ENCODE measurements around the gene NAA60.

The NAA60 gene

GRCh38 chr16:3460585-3460984 is 17.1 kb downstream of the NAA60 start:
- no peaks in the 10 kb centered on the region for H3K27me3 ChIP-seq (replicated peaks; ENCODE audit: control insufficient read depth, insufficient read depth, low read length, poor library complexity, severe bottlenecking)
- DNase-seq, result no peak
- H3K4me3 ChIP-seq (ENCODE audit: insufficient read depth, low read depth, low read length, poor library complexity, severe bottlenecking), result no peak overlapping the region
- peaks cover 30% of the 10 kb centered on the region for H3K4me1 ChIP-seq (ENCODE audit: control insufficient read depth, insufficient read depth, low read length, poor library complexity, severe bottlenecking)
- no peak overlapping the region for H3K27ac ChIP-seq (ENCODE audit: insufficient read depth, low read length, poor library complexity, severe bottlenecking)
- H3K9me3 ChIP-seq (ENCODE audit: control insufficient read depth, low read length), result no peaks in the 10 kb centered on the region
- H3K36me3 ChIP-seq (ENCODE audit: control insufficient read depth, insufficient read depth, low read length), result no peaks in the 10 kb centered on the region

- no peak for DNase-seq
- Histone ChIP-seq H3K4me3 (ENCODE audit: insufficient read depth, low read depth, low read length, poor library complexity, severe bottlenecking) (no peak overlapping the region), H3K4me1 (ENCODE audit: control insufficient read depth, insufficient read depth, low read length, poor library complexity, severe bottlenecking) (peaks cover 30% of the 10 kb centered on the region), H3K27ac (ENCODE audit: insufficient read depth, low read length, poor library complexity, severe bottlenecking) (no peak overlapping the region), H3K27me3 (replicated peaks; ENCODE audit: control insufficient read depth, insufficient read depth, low read length, poor library complexity, severe bottlenecking) (no peaks in the 10 kb centered on the region), H3K36me3 (ENCODE audit: control insufficient read depth, insufficient read depth, low read length) (peaks cover 3% of the 10 kb centered on the region), H3K9me3 (ENCODE audit: control insufficient read depth, low read length) (no peaks in the 10 kb centered on the region)
These were observed 17.7 kb downstream of the NAA60 start for GRCh38 chr16:3461151-3461550.

DNA sequence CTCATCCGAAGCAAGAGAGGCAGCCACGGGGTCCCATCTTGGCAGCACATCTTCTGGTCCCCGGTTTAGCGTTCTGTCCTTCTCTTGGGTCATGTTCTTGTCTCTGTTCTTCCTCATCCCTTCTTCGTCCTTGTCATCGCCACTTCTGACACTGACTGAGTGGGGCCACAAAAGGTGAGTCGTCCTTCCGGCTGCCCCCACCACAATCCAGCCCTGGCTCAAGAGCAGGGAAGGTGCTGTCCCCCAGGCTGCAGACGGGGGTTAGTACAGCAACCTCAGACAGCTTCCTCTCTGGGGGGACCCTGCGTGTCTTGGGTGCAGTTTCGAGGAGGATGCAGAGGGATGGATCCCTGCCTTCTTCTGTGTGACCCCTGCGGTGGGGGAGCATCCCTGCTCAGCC is 21.8 kb downstream of the NAA60 start:
- no peak for DNase-seq
- Histone ChIP-seq H3K27me3 (replicated peaks; ENCODE audit: control insufficient read depth, insufficient read depth, low read length, poor library complexity, severe bottlenecking) (no peaks in the 10 kb centered on the region), H3K9me3 (ENCODE audit: control insufficient read depth, low read length) (no peaks in the 10 kb centered on the region), H3K4me1 (ENCODE audit: control insufficient read depth, insufficient read depth, low read length, poor library complexity, severe bottlenecking) (peaks cover 14% of the 10 kb centered on the region), H3K36me3 (ENCODE audit: control insufficient read depth, insufficient read depth, low read length) (peaks cover 4% of the 10 kb centered on the region), H3K27ac (ENCODE audit: insufficient read depth, low read length, poor library complexity, severe bottlenecking) (no peak overlapping the region), H3K4me3 (ENCODE audit: insufficient read depth, low read depth, low read length, poor library complexity, severe bottlenecking) (no peak overlapping the region)

- no peak for DNase-seq
- H3K4me3 ChIP-seq (ENCODE audit: insufficient read depth, low read depth, low read length, poor library complexity, severe bottlenecking), result no peak overlapping the region
- no peak overlapping the region for H3K27ac ChIP-seq (ENCODE audit: insufficient read depth, low read length, poor library complexity, severe bottlenecking)
- peaks cover 11% of the 10 kb centered on the region for H3K4me1 ChIP-seq (ENCODE audit: control insufficient read depth, insufficient read depth, low read length, poor library complexity, severe bottlenecking)
- no peaks in the 10 kb centered on the region for H3K9me3 ChIP-seq (ENCODE audit: control insufficient read depth, low read length)
- H3K27me3 ChIP-seq (replicated peaks; ENCODE audit: control insufficient read depth, insufficient read depth, low read length, poor library complexity, severe bottlenecking), result no peaks in the 10 kb centered on the region
- peaks cover 4% of the 10 kb centered on the region for H3K36me3 ChIP-seq (ENCODE audit: control insufficient read depth, insufficient read depth, low read length)
These were observed 22.6 kb downstream of the NAA60 start for GRCh38 chr16:3465911-3466584.

GRCh38 chr16:3467182-3467581 is 23.7 kb downstream of the NAA60 start:
- H3K36me3 ChIP-seq (ENCODE audit: control insufficient read depth, insufficient read depth, low read length), result peaks cover 4% of the 10 kb centered on the region
- no peaks in the 10 kb centered on the region for H3K27me3 ChIP-seq (replicated peaks; ENCODE audit: control insufficient read depth, insufficient read depth, low read length, poor library complexity, severe bottlenecking)
- H3K4me1 ChIP-seq (ENCODE audit: control insufficient read depth, insufficient read depth, low read length, poor library complexity, severe bottlenecking), result peaks cover 5% of the 10 kb centered on the region
- no peak overlapping the region for H3K4me3 ChIP-seq (ENCODE audit: insufficient read depth, low read depth, low read length, poor library complexity, severe bottlenecking)
- no peak overlapping the region for H3K27ac ChIP-seq (ENCODE audit: insufficient read depth, low read length, poor library complexity, severe bottlenecking)
- DNase-seq, result no peak
- H3K9me3 ChIP-seq (ENCODE audit: control insufficient read depth, low read length), result no peaks in the 10 kb centered on the region

- Histone ChIP-seq H3K27me3 (replicated peaks; ENCODE audit: control insufficient read depth, insufficient read depth, low read length, poor library complexity, severe bottlenecking) (no peaks in the 10 kb centered on the region), H3K9me3 (ENCODE audit: control insufficient read depth, low read length) (no peaks in the 10 kb centered on the region), H3K4me3 (ENCODE audit: insufficient read depth, low read depth, low read length, poor library complexity, severe bottlenecking) (no peak overlapping the region), H3K4me1 (ENCODE audit: control insufficient read depth, insufficient read depth, low read length, poor library complexity, severe bottlenecking) (peaks cover 5% of the 10 kb centered on the region), H3K36me3 (ENCODE audit: control insufficient read depth, insufficient read depth, low read length) (peaks cover 4% of the 10 kb centered on the region), H3K27ac (ENCODE audit: insufficient read depth, low read length, poor library complexity, severe bottlenecking) (no peak overlapping the region)
- no peak for DNase-seq
These were observed 24.4 kb downstream of the NAA60 start for GRCh38 chr16:3467921-3468320.

DNA sequence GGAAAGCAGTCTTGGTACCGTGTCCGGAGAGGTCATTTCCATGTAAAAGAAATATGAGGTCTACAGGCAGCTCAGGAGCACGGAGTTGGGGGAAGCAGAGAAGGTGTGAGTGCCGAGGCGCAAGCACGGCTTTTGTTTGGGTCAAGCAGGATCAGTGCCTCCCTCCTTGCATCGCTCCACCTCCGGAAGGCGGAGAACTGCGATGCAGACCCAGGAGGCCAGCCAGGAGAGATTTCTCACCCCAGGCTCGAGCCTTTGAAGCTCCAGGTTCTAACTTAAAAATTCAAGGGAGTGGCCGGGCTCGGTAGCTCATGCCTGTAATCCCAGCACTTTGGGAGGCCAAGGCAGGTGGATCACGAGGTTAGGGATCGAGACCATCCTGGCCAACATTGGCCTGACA is 25.0 kb downstream of the NAA60 start:
- no peaks in the 10 kb centered on the region for H3K9me3 ChIP-seq (ENCODE audit: control insufficient read depth, low read length)
- no peak overlapping the region for H3K27ac ChIP-seq (ENCODE audit: insufficient read depth, low read length, poor library complexity, severe bottlenecking)
- no peak for DNase-seq
- H3K36me3 ChIP-seq (ENCODE audit: control insufficient read depth, insufficient read depth, low read length), result peaks cover 4% of the 10 kb centered on the region
- H3K4me1 ChIP-seq (ENCODE audit: control insufficient read depth, insufficient read depth, low read length, poor library complexity, severe bottlenecking), result peaks cover 5% of the 10 kb centered on the region
- no peak overlapping the region for H3K4me3 ChIP-seq (ENCODE audit: insufficient read depth, low read depth, low read length, poor library complexity, severe bottlenecking)
- H3K27me3 ChIP-seq (replicated peaks; ENCODE audit: control insufficient read depth, insufficient read depth, low read length, poor library complexity, severe bottlenecking), result no peaks in the 10 kb centered on the region

GRCh38 chr16:3469736-3470135 is 26.3 kb downstream of the NAA60 start:
- H3K4me3 ChIP-seq (ENCODE audit: insufficient read depth, low read depth, low read length, poor library complexity, severe bottlenecking), result no peak overlapping the region
- no peak overlapping the region for H3K27ac ChIP-seq (ENCODE audit: insufficient read depth, low read length, poor library complexity, severe bottlenecking)
- H3K4me1 ChIP-seq (ENCODE audit: control insufficient read depth, insufficient read depth, low read length, poor library complexity, severe bottlenecking), result peaks cover 5% of the 10 kb centered on the region
- H3K27me3 ChIP-seq (replicated peaks; ENCODE audit: control insufficient read depth, insufficient read depth, low read length, poor library complexity, severe bottlenecking), result no peaks in the 10 kb centered on the region
- H3K9me3 ChIP-seq (ENCODE audit: control insufficient read depth, low read length), result no peaks in the 10 kb centered on the region
- H3K36me3 ChIP-seq (ENCODE audit: control insufficient read depth, insufficient read depth, low read length), result peaks cover 4% of the 10 kb centered on the region
- no peak for DNase-seq

DNA sequence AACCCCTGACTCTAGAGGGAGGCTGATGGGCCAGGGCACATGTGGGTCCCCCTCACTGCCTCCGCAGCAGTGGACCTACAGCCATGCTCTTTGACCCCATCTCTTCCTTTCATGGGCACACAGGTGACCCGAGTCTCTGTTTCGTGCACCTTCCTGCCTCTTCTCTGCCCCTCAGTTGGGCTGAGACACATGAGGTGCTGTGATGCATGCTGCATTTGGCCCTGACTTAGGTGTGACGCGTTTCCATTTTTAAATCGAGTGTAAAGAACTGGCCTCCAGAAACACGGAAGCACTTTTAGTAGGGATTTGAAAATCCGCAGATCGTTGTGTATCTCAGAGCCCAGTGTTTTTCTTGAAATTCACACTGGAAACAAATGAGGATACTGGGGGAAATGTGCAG is 27.2 kb downstream of the NAA60 start:
- peaks cover 4% of the 10 kb centered on the region for H3K36me3 ChIP-seq (ENCODE audit: control insufficient read depth, insufficient read depth, low read length)
- no peak overlapping the region for H3K4me3 ChIP-seq (ENCODE audit: insufficient read depth, low read depth, low read length, poor library complexity, severe bottlenecking)

DNA sequence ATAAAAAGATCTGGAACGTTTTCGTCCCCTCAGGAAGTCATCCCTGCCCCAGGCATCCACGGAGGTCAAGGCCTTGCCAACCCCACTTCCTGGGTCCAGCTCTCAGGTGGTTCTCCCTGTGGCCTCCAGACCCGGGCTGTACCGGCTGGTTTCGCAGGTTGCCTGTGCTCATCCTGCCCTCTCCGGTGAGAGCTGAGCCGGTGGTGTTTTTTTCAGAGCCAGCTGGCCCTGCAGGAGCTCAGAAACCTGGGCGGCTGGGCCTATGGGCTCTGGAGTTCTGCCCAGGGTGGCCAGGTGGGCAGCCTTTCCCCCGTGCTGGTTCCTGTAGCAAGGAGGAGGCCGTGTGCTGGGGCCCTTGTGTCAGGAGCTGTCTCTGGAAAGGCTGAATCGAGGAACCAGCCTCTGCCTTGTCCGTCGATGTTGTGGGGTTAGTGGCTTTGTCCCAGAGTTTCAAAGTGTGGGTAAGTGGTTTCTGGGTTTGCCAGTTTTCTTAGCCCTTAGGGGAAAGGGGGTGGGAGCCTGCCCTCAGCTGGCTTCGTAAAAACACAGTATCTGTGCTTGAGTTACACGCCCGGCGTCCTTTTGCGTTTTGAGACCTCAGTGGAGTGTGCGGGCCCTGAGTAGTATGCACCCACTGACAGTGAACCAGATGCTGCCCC is 28.2 kb downstream of the NAA60 start:
- H3K4me3 ChIP-seq (ENCODE audit: insufficient read depth, low read depth, low read length, poor library complexity, severe bottlenecking), result no peak overlapping the region
- H3K9me3 ChIP-seq (ENCODE audit: control insufficient read depth, low read length), result no peaks in the 10 kb centered on the region
- no peak for DNase-seq
- H3K4me1 ChIP-seq (ENCODE audit: control insufficient read depth, insufficient read depth, low read length, poor library complexity, severe bottlenecking), result peaks cover 5% of the 10 kb centered on the region
- H3K27me3 ChIP-seq (replicated peaks; ENCODE audit: control insufficient read depth, insufficient read depth, low read length, poor library complexity, severe bottlenecking), result no peaks in the 10 kb centered on the region
- H3K36me3 ChIP-seq (ENCODE audit: control insufficient read depth, insufficient read depth, low read length), result no peaks in the 10 kb centered on the region
- no peak overlapping the region for H3K27ac ChIP-seq (ENCODE audit: insufficient read depth, low read length, poor library complexity, severe bottlenecking)

More for the DNA sequence above, 27.2 kb downstream of the NAA60 start:
- H3K27ac ChIP-seq (ENCODE audit: insufficient read depth, low read length, poor library complexity, severe bottlenecking), result no peak overlapping the region
- H3K9me3 ChIP-seq (ENCODE audit: control insufficient read depth, low read length), result no peaks in the 10 kb centered on the region
- H3K4me1 ChIP-seq (ENCODE audit: control insufficient read depth, insufficient read depth, low read length, poor library complexity, severe bottlenecking), result peaks cover 5% of the 10 kb centered on the region
- no peak for DNase-seq
- no peaks in the 10 kb centered on the region for H3K27me3 ChIP-seq (replicated peaks; ENCODE audit: control insufficient read depth, insufficient read depth, low read length, poor library complexity, severe bottlenecking)

All from effector memory CD4-positive, alpha-beta T cell (primary cell).